BE2C (cell line): Measurements from ENCODE around the gene TOE1.
"Not testable (repeated sequence)": the region's sequence is repeated elsewhere in the genome, so short reads cannot be mapped to it uniquely, and the experiment has no call there.

Experiments
- DNase-seq: peaks from one replicate; pipeline ENCODE4 v3.0.0-alpha.2; 2020
- H3K27me3 ChIP-seq: fragments of 250-450 bp; sonication (Bioruptor Pico); 2 replicates; pipeline ENCODE4 v1.5.1; 2020; ENCODE audit warnings: mild to moderate bottlenecking
- H3K36me3 ChIP-seq: fragments of 250-450 bp; sonication (Bioruptor Pico); 2 replicates; pipeline ENCODE4 v1.5.1; 2020; ENCODE audit warnings: mild to moderate bottlenecking
- H3K4me1 ChIP-seq: fragments of 250-450 bp; sonication (Bioruptor Pico); 2 replicates; pipeline ENCODE4 v1.5.1; 2020
- H3K4me3 ChIP-seq: 2 replicates; pipeline ENCODE4 v1.5.1; 2011; ENCODE audit warnings: low read depth, low read length
- H3K9me3 ChIP-seq: fragments of 250-450 bp; sonication (Bioruptor Pico); 2 replicates; pipeline ENCODE4 v1.5.1; 2020
- CTCF ChIP-seq: IDR thresholded peaks from 2 replicates; pipeline ENCODE4 v1.5.1; 2012; ENCODE audit warnings: mild to moderate bottlenecking, low read depth, low read length

The TOE1 gene

GRCh38 chr1:45356186-45356585 lies 16.2 kb downstream of the TOE1 start:
- no peak overlapping the region for H3K4me3 ChIP-seq
- no peak for TF ChIP-seq CTCF
- no peak for DNase-seq
- no peaks in the 10 kb centered on the region for H3K27me3 ChIP-seq
- H3K9me3 ChIP-seq, result no peaks in the 10 kb centered on the region
- no peaks in the 10 kb centered on the region for H3K36me3 ChIP-seq
- H3K4me1 ChIP-seq, result no peaks in the 10 kb centered on the region

GRCh38 chr1:45359882-45360513 lies 20.0 kb downstream of the TOE1 start:
- no peak overlapping the region for H3K4me3 ChIP-seq
- no peaks in the 10 kb centered on the region for H3K9me3 ChIP-seq
- H3K4me1 ChIP-seq, result no peaks in the 10 kb centered on the region
- DNase-seq, result peak; percentile 37
- no peaks in the 10 kb centered on the region for H3K27me3 ChIP-seq
- TF ChIP-seq CTCF, result peak; percentile 51
- no peaks in the 10 kb centered on the region for H3K36me3 ChIP-seq

- H3K36me3 ChIP-seq, DNase-seq, H3K4me1 ChIP-seq, H3K4me3 ChIP-seq, H3K9me3 ChIP-seq, H3K27me3 ChIP-seq: not testable (repeated sequence)
Measured at GRCh38 chr1:45360981-45361380, 21.0 kb downstream of the TOE1 start.

GRCh38 chr1:45364294-45364693 lies 24.3 kb downstream of the TOE1 start:
- Histone ChIP-seq H3K27me3 (no peaks in the 10 kb centered on the region), H3K4me3 (no peak overlapping the region), H3K4me1 (no peaks in the 10 kb centered on the region), H3K9me3 (no peaks in the 10 kb centered on the region), H3K36me3 (no peaks in the 10 kb centered on the region)
- no peak for TF ChIP-seq CTCF
- no peak for DNase-seq

GRCh38 chr1:45365051-45365450 lies 25.1 kb downstream of the TOE1 start:
- Histone ChIP-seq H3K9me3 (no peaks in the 10 kb centered on the region), H3K27me3 (no peaks in the 10 kb centered on the region), H3K4me3 (no peak overlapping the region), H3K4me1 (no peaks in the 10 kb centered on the region), H3K36me3 (no peaks in the 10 kb centered on the region)
- DNase-seq, result no peak
- TF ChIP-seq CTCF, result no peak

- TF ChIP-seq CTCF, result no peak
- Histone ChIP-seq H3K4me3 (no peak overlapping the region), H3K27me3 (no peaks in the 10 kb centered on the region), H3K9me3 (no peaks in the 10 kb centered on the region), H3K36me3 (no peaks in the 10 kb centered on the region), H3K4me1 (no peaks in the 10 kb centered on the region)
- DNase-seq, result no peak
Measured at GRCh38 chr1:45370575-45370974, 30.6 kb downstream of the TOE1 start.

GRCh38 chr1:45373573-45373972 lies 33.6 kb downstream of the TOE1 start:
- TF ChIP-seq CTCF, result no peak
- no peaks in the 10 kb centered on the region for H3K27me3 ChIP-seq
- H3K4me3 ChIP-seq, result no peak overlapping the region
- H3K9me3 ChIP-seq, result no peaks in the 10 kb centered on the region
- no peaks in the 10 kb centered on the region for H3K36me3 ChIP-seq
- no peaks in the 10 kb centered on the region for H3K4me1 ChIP-seq
- no peak for DNase-seq
